Heart left ventricle (tissue), 16 donors: ENCODE results near the gene SERPINA1. TPM values are rescaled to one million over a fixed set of nuclear protein-coding genes. Genes with fewer than 3 reads are reported as not detected.
"Not testable (repeated sequence)": the region's sequence is repeated elsewhere in the genome, so short reads cannot be mapped to it uniquely, and the experiment has no call there.

Experiments used
- ATAC-seq, 4 donors: fragments of 200-7000 bp; cut with Tn5 transposase; one replicate each; pipeline ENCODE4 v1.9.1; 2020 to 2022; ENCODE audit warnings: moderate library complexity in 4 of 4, mild to moderate bottlenecking in 3 of 4, moderate number of reproducible peaks in 1 of 4
- DNase-seq, 5 donors: peaks; one replicate each; pipeline ENCODE4 v3.0.0-alpha.2; 2020
- H3K27ac ChIP-seq, 12 donors: fragments of 200-600 bp; sonication (generic) in 4 of 12; one replicate each; pipeline versions ENCODE4 v1.5.0 to v1.8.0; 2016 to 2022; ENCODE audit warnings: mild to moderate bottlenecking in 2 of 12
- H3K27me3 ChIP-seq, 9 donors: fragments of 200-600 bp; sonication (generic) in 2 of 9; one replicate each; pipeline versions ENCODE4 v1.5.1 to v1.8.0; 2016 to 2022; ENCODE audit warnings: mild to moderate bottlenecking in 3 of 9
- H3K36me3 ChIP-seq, 9 donors: fragments of 200-600 bp; sonication (generic) in 2 of 9; one replicate each; pipeline versions ENCODE4 v1.5.0 to v1.8.0; 2018 to 2022; ENCODE audit warnings: mild to moderate bottlenecking in 2 of 9
- H3K4me1 ChIP-seq, 12 donors: fragments of 200-600 bp; sonication (generic) in 4 of 12; one replicate each; pipeline versions ENCODE4 v1.5.0 to v1.8.0; 2016 to 2022; ENCODE audit warnings: mild to moderate bottlenecking in 3 of 12
- H3K4me3 ChIP-seq, 12 donors: fragments of 200-600 bp; sonication (generic) in 4 of 12; one replicate each; pipeline versions ENCODE4 v1.5.0 to v1.8.0; 2017 to 2022; ENCODE audit warnings: mild to moderate bottlenecking in 9 of 12, moderate library complexity in 4 of 12
- H3K9me3 ChIP-seq, 12 donors: fragments of 200-600 bp; sonication (generic) in 4 of 12; one replicate each; pipeline versions ENCODE4 v1.5.0 to v1.8.0; 2016 to 2022; ENCODE audit warnings: mild to moderate bottlenecking in 1 of 12
- CTCF ChIP-seq, 12 donors: fragments of 200-600 bp; sonication (generic) in 4 of 12; IDR thresholded peaks; one replicate each; pipeline versions ENCODE4 v1.5.0 to v1.8.0; 2018 to 2022; ENCODE audit warnings: antibody characterized with exemption in 12 of 12, mild to moderate bottlenecking in 5 of 12
- POLR2A ChIP-seq, 2 donors: fragments of 450-650 bp; IDR thresholded peaks; one replicate each; pipeline ENCODE4 v1.6.1; 2017; ENCODE audit warnings: antibody characterized with exemption in 2 of 2, mild to moderate bottlenecking in 2 of 2, moderate library complexity in 2 of 2
- WGBS, 4 donors: extraction: QIAGEN DNeasy Blood & Tissue Kit in 2 of 4; methylation state at CpG; one replicate each; pipeline versions ENCODE4 v1.1.5 to v1.1.7; 2013 to 2018; 5-methylcytosine and 5-hydroxymethylcytosine counted together
- intact Hi-C, 10 donors: fragments of 100-400 bp; cut with DNase I; formaldehyde crosslinking; loops; one replicate each; pipeline versions ENCODE4 v1.11.1 to v1.14.2; 2022
- polyA plus RNA-seq, 2 donors: library from polyadenylated mRNA; stranded (reverse); fragments of 200-250 nt; gene quantifications; one replicate each; pipeline ENCODE4 v1.2.3, GENCODE V29; 2013
- total RNA-seq, 9 donors: library from RNA; depleted of rRNA in 2 of 9; stranded (reverse); fragments of >200 nt in 2 of 9; fragmentation: NEBNext Ultra II Directional in 3 of 9; extraction: Animal tissue kit (Norgen Biotek cat#: 25700) in 3 of 9; gene quantifications; one replicate each; pipeline versions ENCODE4 v1.1.0 to v1.2.4, GENCODE V29; 2016 to 2023
- donor health status: ischemic (EF 13 %, LVEDD 7.1; RV severe dilation, severe dysfunction).
- donor health status: healthy with polysubstance abuse.
- donor health status: DM: no; HTN: yes; CAD: no.
- donor health status: DM: no; HTN: no; CAD: no.
- donor health status: ischemic (EF 25% LVEDD 6.9; RV normal size, moderate dysfunction).
- donor health status: ischemic (EF 25% LVEDD 5.7; RV mildly dilated, moderate dysfunction).
- donor health status: healthy.
- donor health status: DM: yes; HTN: yes; CAD: no.
- donor health status: ischemic (EF 35%, LVEDD 5.7; RV mildly dilated, moderate dysfunction).
- donor health status: nonischemic (EF 11% LVEDD 7.7; RV severe dilation, severe dysfunction).
- donor health status: DM: yes; HTN: yes; CAD: no.
- donor health status: PGD.
- donor health status: ischemic (EF 29% LVEDD 5.4; RV normal size, mild dysfunction).
- donor health status: nonischemic (EF 23%, LVEDD 6.1; RV moderate dilation, normal function).

SERPINA1 gene
- total and polyA plus RNA-seq, 11 donors, result 0.99 to 53.4 (median 4.4) TPM

- TF ChIP-seq POLR2A (IDR thresholded peaks at IDR 0.05) (no peak), CTCF (IDR thresholded peaks at IDR 0.05) (peak in 9 of 12 donors; percentile 8 to 38 (median 23))
- Histone ChIP-seq H3K27me3 (peaks cover 0 to 33% (median 8%) of the 10 kb centered on the region in 9 donors), H3K4me1 (no peaks in the 10 kb centered on the region), H3K4me3 (no peak overlapping the region), H3K27ac (no peak overlapping the region), H3K9me3 (no peaks in the 10 kb centered on the region), H3K36me3 (no peaks in the 10 kb centered on the region)
- peak in 2 of 5 donors; percentile 42 to 45 for DNase-seq
- intact Hi-C loops, result loop anchor here in 4 of 10 donors (1.0 to 10.0 kb wide), 2 partner anchors 130 to 131 kb away; no protein-coding TSS in a partner anchor
- peak in 1 of 4 donors; percentile 49 for ATAC-seq
- WGBS, 4 donors, result 23 to 28% (median 23%) methylated on average over 11 to 15 of the region's 15 CpGs
These were observed 33.1 kb downstream of the SERPINA1 start for GRCh38 chr14:94355191-94355794.

GRCh38 chr14:94354638-94355185, 33.7 kb downstream of the SERPINA1 start:
- Histone ChIP-seq H3K36me3 (no peaks in the 10 kb centered on the region), H3K4me3 (no peak overlapping the region), H3K4me1 (no peaks in the 10 kb centered on the region), H3K9me3 (no peaks in the 10 kb centered on the region), H3K27me3 (peaks cover 0 to 33% (median 8%) of the 10 kb centered on the region in 9 donors), H3K27ac (no peak overlapping the region)
- ATAC-seq (no peak), DNase-seq (no peak)
- TF ChIP-seq POLR2A (IDR thresholded peaks at IDR 0.05) (no peak), CTCF (IDR thresholded peaks at IDR 0.05) (no peak)
- intact Hi-C loops, result loop anchor here in 4 of 10 donors (1.0 to 10.0 kb wide), 2 partner anchors 130 to 132 kb away; no protein-coding TSS in a partner anchor
- WGBS, 4 donors, result 83 to 98% (median 92%) methylated on average over 3 of the region's 3 CpGs

GRCh38 chr14:94354190-94354589, 34.2 kb downstream of the SERPINA1 start:
- H3K36me3 ChIP-seq, H3K27ac ChIP-seq, H3K4me1 ChIP-seq, DNase-seq, ATAC-seq, H3K4me3 ChIP-seq, H3K9me3 ChIP-seq: not testable (repeated sequence)
- intact Hi-C loops, result loop anchor here in 3 of 10 donors (10.0 kb wide), 1 partner anchor 131 kb away; no protein-coding TSS in a partner anchor
- 88 to 95% (median 91%) methylated on average over 8 of the region's 8 CpGs for WGBS, 4 donors
- peaks cover 0 to 37% (median 8%) of the 10 kb centered on the region in 9 donors for H3K27me3 ChIP-seq

GRCh38 chr14:94349276-94349675, 39.1 kb downstream of the SERPINA1 start:
- peaks cover 0 to 17% (median 0%) of the 10 kb centered on the region in 9 donors for H3K27me3 ChIP-seq
- no peak for ATAC-seq
- peaks cover 0 to 4% (median 0%) of the 10 kb centered on the region in 12 donors for H3K4me1 ChIP-seq
- no peak overlapping the region for H3K27ac ChIP-seq
- no peak for DNase-seq
- 65 to 82% (median 73%) methylated on average over 2 to 7 of the region's 7 CpGs for WGBS, 4 donors
- no peak for TF ChIP-seq POLR2A (IDR thresholded peaks at IDR 0.05)
- no peak for TF ChIP-seq CTCF (IDR thresholded peaks at IDR 0.05)
- intact Hi-C loops, result no loop called here
- no peaks in the 10 kb centered on the region for H3K36me3 ChIP-seq
- no peaks in the 10 kb centered on the region for H3K9me3 ChIP-seq
- no peak overlapping the region for H3K4me3 ChIP-seq
